ENCODE data around the gene MRPL27.

The MRPL27 gene

DNA sequence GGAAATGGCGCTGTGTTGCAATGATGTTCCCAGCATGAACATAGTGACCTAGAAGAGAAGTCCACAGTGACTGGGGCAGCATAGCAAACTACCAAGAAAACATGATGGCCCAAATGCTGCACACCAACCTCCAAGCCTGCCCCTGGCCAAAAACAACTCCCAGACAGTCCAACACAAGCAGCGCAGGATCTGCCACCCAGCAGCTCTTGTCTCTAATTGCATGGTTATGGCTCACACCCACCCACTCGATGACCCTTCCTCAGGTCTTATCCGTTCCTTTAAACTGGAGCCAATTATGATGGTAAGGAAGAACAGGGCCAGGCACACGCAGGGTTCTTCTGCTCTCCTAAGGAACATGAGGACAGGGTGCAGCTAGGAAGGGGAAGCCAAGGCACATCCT lies 2.9 kb downstream of the MRPL27 start:
- Histone ChIP-seq H3K36me3 (replicated peaks in 1 of 2; ENCODE audit: control insufficient read depth in 2 of 2, insufficient read depth in 2 of 2, low read length in 2 of 2) (peaks cover 29 to 70% of the 10 kb centered on the region in 2 donors), H3K27ac (replicated peaks; ENCODE audit: low read length) (no peak overlapping the region), H3K79me1 (ENCODE audit: low read depth, low read length) (no peaks in the 10 kb centered on the region), H2BK5ac (ENCODE audit: low read length) (no peak overlapping the region), H3K4me2 (ENCODE audit: insufficient read depth, low read length, poor library complexity, severe bottlenecking) (no peak overlapping the region), H3K27me3 (ENCODE audit: control insufficient read depth in 3 of 3, insufficient read depth in 3 of 3, low read depth in 1 of 3, low read length in 3 of 3) (no peaks in the 10 kb centered on the region), H2BK120ac (ENCODE audit: low read depth, low read length) (no peak overlapping the region), H4K8ac (ENCODE audit: low read depth, low read length) (no peak overlapping the region), H2AFZ (ENCODE audit: low read length) (no peak overlapping the region), H3K18ac (ENCODE audit: low read length) (no peak overlapping the region), H4K91ac (ENCODE audit: low read depth, low read length, poor library complexity) (no peak overlapping the region), H3K9ac (ENCODE audit: low read depth, low read length, poor library complexity) (no peak overlapping the region), H3K4me3 (ENCODE audit: low read length in 2 of 2) (no peak overlapping the region), H3K14ac (ENCODE audit: low read length) (no peak overlapping the region), H3K4ac (ENCODE audit: low read length) (no peak overlapping the region), H3K9me3 (replicated peaks in 1 of 2; ENCODE audit: control insufficient read depth in 2 of 2, insufficient read depth in 1 of 2, low read depth in 1 of 2, low read length in 2 of 2) (no peaks in the 10 kb centered on the region), H2AK5ac (ENCODE audit: low read depth, low read length) (no peak overlapping the region), H3K23ac (ENCODE audit: low read depth, low read length, poor library complexity) (no peak overlapping the region), H2BK12ac (ENCODE audit: low read length) (no peak overlapping the region), H2BK15ac (ENCODE audit: low read length) (no peak overlapping the region), H3K4me1 (ENCODE audit: control insufficient read depth in 2 of 2, insufficient read depth in 1 of 2, low read depth in 1 of 2, low read length in 2 of 2) (peaks cover 4 to 15% of the 10 kb centered on the region in 2 donors)
- DNase-seq (ENCODE audit: low spot score): no peak
- WGBS, 2 donors (ENCODE audit: extremely low coverage in 2 of 2, insufficient read length in 2 of 2, insufficient replicate concordance in 1 of 2): no CpG with 5 or more reads among the region's 5 CpGs

DNA sequence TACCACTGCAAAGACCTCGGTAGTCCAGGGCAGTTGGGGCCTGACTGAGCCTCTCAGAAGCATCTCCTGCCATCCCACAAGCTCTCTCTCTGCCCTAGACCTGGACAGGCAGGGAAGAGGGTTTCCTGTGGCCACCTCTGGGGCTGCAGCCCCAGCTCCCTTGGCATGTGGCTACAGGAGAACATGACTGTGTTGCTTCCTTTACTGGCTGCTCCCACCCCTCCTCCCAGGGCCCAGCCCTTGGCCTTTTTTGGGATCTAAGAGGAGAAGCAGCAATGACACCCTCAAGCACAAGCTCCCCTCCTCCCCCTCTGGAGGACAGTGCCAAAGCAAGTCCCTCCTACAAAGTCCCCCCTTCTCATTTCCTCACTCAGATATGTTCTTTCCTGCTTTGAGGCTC lies 5.6 kb downstream of the MRPL27 start:
- DNase-seq (ENCODE audit: low spot score): no peak
- no peak overlapping the region for H3K18ac ChIP-seq (ENCODE audit: low read length)
- WGBS, 2 donors (ENCODE audit: extremely low coverage in 2 of 2, insufficient read length in 2 of 2, insufficient replicate concordance in 1 of 2): no CpG with 5 or more reads among the region's 1 CpG

DNA sequence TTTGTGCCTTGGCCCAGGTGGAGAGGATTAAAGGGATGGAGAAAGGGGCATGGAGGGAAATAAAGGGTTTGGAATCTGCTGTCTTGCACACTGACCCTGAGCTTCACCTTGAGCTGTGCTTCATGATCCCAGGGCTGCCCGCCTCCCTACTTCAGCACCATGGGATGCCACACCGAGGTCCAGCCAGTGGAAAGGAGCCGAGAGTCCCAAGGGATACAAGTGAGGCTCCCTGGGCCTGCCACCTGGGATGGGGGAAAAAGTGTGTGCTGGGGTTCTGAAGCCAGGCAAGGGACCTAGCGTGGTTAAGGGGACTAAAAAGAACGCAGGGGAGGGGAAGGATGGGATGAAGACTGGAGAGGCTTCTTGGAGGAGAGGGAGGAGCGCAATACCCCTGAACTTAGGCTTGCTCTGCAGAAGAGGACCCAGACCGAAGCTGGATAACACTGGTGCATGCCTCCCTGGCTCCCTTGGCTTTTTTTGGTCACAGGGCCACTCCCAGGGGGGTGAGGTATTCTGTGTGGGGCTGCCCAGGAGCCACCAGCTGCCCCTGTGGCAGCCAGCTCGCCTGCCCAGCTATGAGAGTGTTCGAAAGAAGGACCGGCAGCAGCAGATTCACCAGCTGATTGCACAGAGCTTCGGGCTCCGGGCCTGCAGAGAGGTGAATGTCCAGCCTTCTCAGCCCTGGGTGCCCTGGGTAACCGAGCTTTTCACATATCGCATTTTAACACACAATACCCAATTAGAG lies 7.2 kb downstream of the MRPL27 start:
- no peak overlapping the region for H3K9ac ChIP-seq (ENCODE audit: low read depth, low read length, poor library complexity)
- H3K4me2 ChIP-seq (ENCODE audit: insufficient read depth, low read length, poor library complexity, severe bottlenecking): no peak overlapping the region
- no peak overlapping the region for H2AK5ac ChIP-seq (ENCODE audit: low read depth, low read length)
- H4K8ac ChIP-seq (ENCODE audit: low read depth, low read length): no peak overlapping the region
- DNase-seq (ENCODE audit: low spot score): no peak
- H3K23ac ChIP-seq (ENCODE audit: low read depth, low read length, poor library complexity): no peak overlapping the region
- H2BK120ac ChIP-seq (ENCODE audit: low read depth, low read length): no peak overlapping the region
- peaks cover 26 to 60% of the 10 kb centered on the region in 2 donors for H3K36me3 ChIP-seq (replicated peaks in 1 of 2; ENCODE audit: control insufficient read depth in 2 of 2, insufficient read depth in 2 of 2, low read length in 2 of 2)
- no peaks in the 10 kb centered on the region for H3K27me3 ChIP-seq (ENCODE audit: control insufficient read depth in 3 of 3, insufficient read depth in 3 of 3, low read depth in 1 of 3, low read length in 3 of 3)
- H3K18ac ChIP-seq (ENCODE audit: low read length): no peak overlapping the region
- H3K4me3 ChIP-seq (ENCODE audit: low read length in 2 of 2): no peak overlapping the region
- H4K91ac ChIP-seq (ENCODE audit: low read depth, low read length, poor library complexity): no peak overlapping the region
- H3K9me3 ChIP-seq (replicated peaks in 1 of 2; ENCODE audit: control insufficient read depth in 2 of 2, insufficient read depth in 1 of 2, low read depth in 1 of 2, low read length in 2 of 2): no peaks in the 10 kb centered on the region
- no peak overlapping the region for H2BK15ac ChIP-seq (ENCODE audit: low read length)
- H3K4me1 ChIP-seq (ENCODE audit: control insufficient read depth in 2 of 2, insufficient read depth in 1 of 2, low read depth in 1 of 2, low read length in 2 of 2): peaks cover 17 to 35% of the 10 kb centered on the region in 2 donors
- no peak overlapping the region for H2BK12ac ChIP-seq (ENCODE audit: low read length)
- H3K14ac ChIP-seq (ENCODE audit: low read length): no peak overlapping the region
- no peak overlapping the region for H2BK5ac ChIP-seq (ENCODE audit: low read length)
- no peak overlapping the region for H3K4ac ChIP-seq (ENCODE audit: low read length)
- no peak overlapping the region for H2AFZ ChIP-seq (ENCODE audit: low read length)
- no peak overlapping the region for H3K27ac ChIP-seq (replicated peaks; ENCODE audit: low read length)
- WGBS, 2 donors (ENCODE audit: extremely low coverage in 2 of 2, insufficient read length in 2 of 2, insufficient replicate concordance in 1 of 2): no CpG with 5 or more reads among the region's 14 CpGs
- no peaks in the 10 kb centered on the region for H3K79me1 ChIP-seq (ENCODE audit: low read depth, low read length)

More for the DNA sequence above, 5.6 kb downstream of the MRPL27 start:
- no peaks in the 10 kb centered on the region for H3K27me3 ChIP-seq (ENCODE audit: control insufficient read depth in 3 of 3, insufficient read depth in 3 of 3, low read depth in 1 of 3, low read length in 3 of 3)
- no peak overlapping the region for H2BK12ac ChIP-seq (ENCODE audit: low read length)
- H3K4me1 ChIP-seq (ENCODE audit: control insufficient read depth in 2 of 2, insufficient read depth in 1 of 2, low read depth in 1 of 2, low read length in 2 of 2): peaks cover 20 to 36% of the 10 kb centered on the region in 2 donors
- H4K8ac ChIP-seq (ENCODE audit: low read depth, low read length): no peak overlapping the region
- H3K79me1 ChIP-seq (ENCODE audit: low read depth, low read length): no peaks in the 10 kb centered on the region
- no peaks in the 10 kb centered on the region for H3K9me3 ChIP-seq (replicated peaks in 1 of 2; ENCODE audit: control insufficient read depth in 2 of 2, insufficient read depth in 1 of 2, low read depth in 1 of 2, low read length in 2 of 2)
- no peak overlapping the region for H2BK120ac ChIP-seq (ENCODE audit: low read depth, low read length)
- H2AFZ ChIP-seq (ENCODE audit: low read length): no peak overlapping the region
- no peak overlapping the region for H2AK5ac ChIP-seq (ENCODE audit: low read depth, low read length)
- H2BK15ac ChIP-seq (ENCODE audit: low read length): no peak overlapping the region
- H3K4ac ChIP-seq (ENCODE audit: low read length): no peak overlapping the region
- no peak overlapping the region for H3K4me3 ChIP-seq (ENCODE audit: low read length in 2 of 2)
- peaks cover 28 to 65% of the 10 kb centered on the region in 2 donors for H3K36me3 ChIP-seq (replicated peaks in 1 of 2; ENCODE audit: control insufficient read depth in 2 of 2, insufficient read depth in 2 of 2, low read length in 2 of 2)
- H3K14ac ChIP-seq (ENCODE audit: low read length): no peak overlapping the region
- H3K27ac ChIP-seq (replicated peaks; ENCODE audit: low read length): no peak overlapping the region
- no peak overlapping the region for H4K91ac ChIP-seq (ENCODE audit: low read depth, low read length, poor library complexity)
- H3K4me2 ChIP-seq (ENCODE audit: insufficient read depth, low read length, poor library complexity, severe bottlenecking): no peak overlapping the region
- H2BK5ac ChIP-seq (ENCODE audit: low read length): no peak overlapping the region
- H3K23ac ChIP-seq (ENCODE audit: low read depth, low read length, poor library complexity): no peak overlapping the region
- no peak overlapping the region for H3K9ac ChIP-seq (ENCODE audit: low read depth, low read length, poor library complexity)

DNA sequence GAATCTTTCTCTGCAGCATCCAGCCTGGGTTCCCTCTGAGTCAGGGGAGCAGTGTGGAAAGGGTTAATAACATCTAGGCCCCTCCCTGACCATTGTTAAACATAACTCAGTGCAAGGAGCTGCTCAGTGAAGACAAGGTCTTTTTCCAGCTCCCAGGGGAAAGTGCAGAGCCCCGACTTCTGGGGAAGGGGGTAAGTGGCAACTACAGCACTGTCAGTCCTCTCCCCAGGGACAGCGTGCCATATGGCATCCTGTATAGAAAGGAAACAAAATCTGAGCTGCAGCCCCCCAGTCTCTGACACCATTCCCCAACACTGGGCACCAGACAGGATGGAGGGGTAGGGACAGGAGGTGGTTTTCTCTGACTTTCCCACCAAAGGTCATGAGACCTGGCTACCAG lies 7.8 kb downstream of the MRPL27 start:
- no peak overlapping the region for H2BK12ac ChIP-seq (ENCODE audit: low read length)
- no peak overlapping the region for H4K8ac ChIP-seq (ENCODE audit: low read depth, low read length)
- H3K27ac ChIP-seq (replicated peaks; ENCODE audit: low read length): no peak overlapping the region
- no peak overlapping the region for H2BK15ac ChIP-seq (ENCODE audit: low read length)
- H2AFZ ChIP-seq (ENCODE audit: low read length): no peak overlapping the region
- H3K4ac ChIP-seq (ENCODE audit: low read length): no peak overlapping the region
- no peak overlapping the region for H2BK5ac ChIP-seq (ENCODE audit: low read length)
- H3K18ac ChIP-seq (ENCODE audit: low read length): no peak overlapping the region
- no peak overlapping the region for H2AK5ac ChIP-seq (ENCODE audit: low read depth, low read length)
- H3K4me1 ChIP-seq (ENCODE audit: control insufficient read depth in 2 of 2, insufficient read depth in 1 of 2, low read depth in 1 of 2, low read length in 2 of 2): peaks cover 17 to 35% of the 10 kb centered on the region in 2 donors
- no peaks in the 10 kb centered on the region for H3K27me3 ChIP-seq (ENCODE audit: control insufficient read depth in 3 of 3, insufficient read depth in 3 of 3, low read depth in 1 of 3, low read length in 3 of 3)
- no peaks in the 10 kb centered on the region for H3K9me3 ChIP-seq (replicated peaks in 1 of 2; ENCODE audit: control insufficient read depth in 2 of 2, insufficient read depth in 1 of 2, low read depth in 1 of 2, low read length in 2 of 2)
- no peak overlapping the region for H2BK120ac ChIP-seq (ENCODE audit: low read depth, low read length)
- H3K79me1 ChIP-seq (ENCODE audit: low read depth, low read length): no peaks in the 10 kb centered on the region
- H3K14ac ChIP-seq (ENCODE audit: low read length): no peak overlapping the region
- H3K4me3 ChIP-seq (ENCODE audit: low read length in 2 of 2): no peak overlapping the region
- DNase-seq (ENCODE audit: low spot score): no peak
- no peak overlapping the region for H3K9ac ChIP-seq (ENCODE audit: low read depth, low read length, poor library complexity)
- no peak overlapping the region for H3K4me2 ChIP-seq (ENCODE audit: insufficient read depth, low read length, poor library complexity, severe bottlenecking)
- no peak overlapping the region for H4K91ac ChIP-seq (ENCODE audit: low read depth, low read length, poor library complexity)
- H3K36me3 ChIP-seq (replicated peaks in 1 of 2; ENCODE audit: control insufficient read depth in 2 of 2, insufficient read depth in 2 of 2, low read length in 2 of 2): peaks cover 26 to 58% of the 10 kb centered on the region in 2 donors
- no CpG with 5 or more reads among the region's 2 CpGs for WGBS, 2 donors (ENCODE audit: extremely low coverage in 2 of 2, insufficient read length in 2 of 2, insufficient replicate concordance in 1 of 2)
- no peak overlapping the region for H3K23ac ChIP-seq (ENCODE audit: low read depth, low read length, poor library complexity)

All from neuronal stem cell (in vitro differentiated cells).